Bronchial epithelial cell (primary cell): ENCODE results near the gene SH2B2. TPM values are rescaled to one million over a fixed set of nuclear protein-coding genes. Genes with fewer than 3 reads are reported as not detected.
A peak's percentile ranks its signal among the peaks of the same experiment; 100 is the strongest.

Experiments used
- DNase-seq: peaks from one replicate; pipeline ENCODE4 v3.0.0-alpha.2; 2010; ENCODE audit warnings: low read depth
- FAIRE-seq: peaks from 2 replicates; lab custom pipeline; 2011; peaks lifted over from hg19 to GRCh38; lab: Jason Lieb, UNC
- H3K27me3 ChIP-seq: 2 replicates; pipeline ENCODE4 v1.5.1; 2011; ENCODE audit warnings: low read length; ENCODE audit not compliant: control insufficient read depth, insufficient read depth
- H3K36me3 ChIP-seq: 2 replicates; pipeline ENCODE4 v1.5.1; 2011; ENCODE audit warnings: low read length; ENCODE audit not compliant: control insufficient read depth, insufficient read depth
- H3K4me3 ChIP-seq: 2 replicates; pipeline ENCODE4 v1.5.1; 2011; ENCODE audit warnings: mild to moderate bottlenecking, low read depth, low read length, control low read depth
- CTCF ChIP-seq: IDR thresholded peaks from 2 replicates; pipeline ENCODE4 v1.5.1; 2011; ENCODE audit warnings: mild to moderate bottlenecking, moderate library complexity, low read length, control low read depth, inconsistent platforms; ENCODE audit not compliant: insufficient read depth, severe bottlenecking
- total RNA-seq: library from RNA; depleted of rRNA; stranded (reverse); fragments of >200 nt; gene quantifications from 2 replicates; pipeline ENCODE4 v1.2.1, GENCODE V29; 2014

SH2B2 gene
- total RNA-seq, 1 donor from 2014 or later: 1.8 TPM

GRCh38 chr7:102285540-102286236 lies 980 bp upstream of the SH2B2 start:
- FAIRE-seq (no peak), DNase-seq (no peak)
- H3K4me3 ChIP-seq: peak overlapping the region; percentile 41
- TF ChIP-seq CTCF: no peak
- no peaks in the 10 kb centered on the region for H3K27me3 ChIP-seq
- H3K36me3 ChIP-seq: no peaks in the 10 kb centered on the region

GRCh38 chr7:102287111-102287980 lies 678 bp downstream of the SH2B2 start:
- Histone ChIP-seq H3K4me3 (peak overlapping the region; percentile 51), H3K36me3 (no peaks in the 10 kb centered on the region), H3K27me3 (peaks cover 1% of the 10 kb centered on the region)
- no peak for DNase-seq
- TF ChIP-seq CTCF: no peak
- FAIRE-seq: no peak

DNA sequence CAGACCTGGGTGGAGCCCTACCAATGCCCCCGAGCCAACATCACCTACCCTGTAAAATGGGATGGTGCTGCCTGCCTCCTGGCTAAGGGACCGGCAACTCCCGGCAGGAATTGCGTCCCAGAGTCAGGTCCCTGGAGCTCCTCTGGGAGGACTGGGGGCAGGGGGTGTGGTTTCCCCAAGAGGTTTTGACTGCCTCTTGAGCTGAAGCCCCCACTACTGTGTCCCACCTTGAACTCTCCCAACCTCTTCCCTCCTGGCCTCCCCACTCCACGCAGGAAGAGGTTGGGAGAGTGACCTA lies 1.3 kb downstream of the SH2B2 start:
- no peak for TF ChIP-seq CTCF
- no peaks in the 10 kb centered on the region for H3K36me3 ChIP-seq
- FAIRE-seq: no peak
- no peak for DNase-seq
- peak overlapping the region; percentile 51 for H3K4me3 ChIP-seq
- peaks cover 1% of the 10 kb centered on the region for H3K27me3 ChIP-seq

DNA sequence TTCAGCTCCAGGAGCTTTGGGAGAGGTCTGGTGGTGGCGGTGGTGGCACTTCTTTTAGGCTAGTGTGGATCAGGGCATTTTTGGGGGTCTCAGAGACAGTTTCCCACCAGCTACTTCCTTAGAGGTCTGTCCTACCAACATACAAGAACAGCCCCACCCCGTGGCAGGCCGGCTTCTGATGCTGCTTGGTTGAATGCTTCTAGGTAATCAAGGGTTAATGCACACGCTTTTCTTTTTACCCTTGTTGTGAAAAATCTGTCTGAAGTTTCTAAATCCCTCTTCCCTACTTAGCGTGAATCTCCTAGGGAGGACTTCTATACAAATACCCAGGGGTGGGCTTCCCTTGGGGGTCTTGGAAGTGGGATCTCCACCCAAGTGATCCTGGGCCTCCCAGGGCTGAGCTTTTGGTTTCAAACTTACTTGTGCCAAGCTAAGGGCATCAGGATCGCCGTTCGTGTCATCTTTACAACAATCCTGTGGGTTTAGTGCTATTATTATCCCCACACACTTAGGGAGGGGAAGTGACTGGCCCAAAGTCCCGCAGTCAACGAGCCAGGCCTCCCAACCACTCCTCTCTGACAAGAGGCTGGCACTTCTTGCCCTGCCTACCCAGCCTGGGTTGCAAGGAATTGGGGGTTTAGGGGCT lies 1.7 kb downstream of the SH2B2 start:
- H3K27me3 ChIP-seq: peaks cover 1% of the 10 kb centered on the region
- FAIRE-seq: no peak
- no peak for TF ChIP-seq CTCF
- no peak for DNase-seq
- no peak overlapping the region for H3K4me3 ChIP-seq
- H3K36me3 ChIP-seq: no peaks in the 10 kb centered on the region

GRCh38 chr7:102289057-102289456 lies 2.4 kb downstream of the SH2B2 start:
- FAIRE-seq (no peak), DNase-seq (no peak)
- H3K4me3 ChIP-seq: no peak overlapping the region
- H3K36me3 ChIP-seq: no peaks in the 10 kb centered on the region
- TF ChIP-seq CTCF: no peak
- peaks cover 1% of the 10 kb centered on the region for H3K27me3 ChIP-seq
